Fibroblast of lung (primary cell): ENCODE results near the gene OAS1.

Experiments
- EZH2 ChIP-seq: IDR thresholded peaks from 2 replicates; pipeline ENCODE4 v1.5.1; 2012; ENCODE audit warnings: low read length, control low read depth, mild to moderate bottlenecking; ENCODE audit errors: missing control alignments
- TF ChIP-seq, protein P1 (sequence below), 2 donors: IDR thresholded peaks in 1 of 2; conservative IDR thresholded peaks in 1 of 2; 1 replicate in 1 of 2; 2 replicates in 1 of 2; pipeline ENCODE4 v1.5.1; 2011 to 2012; ENCODE audit warnings: low read length in 2 of 2, control low read depth in 1 of 2, inconsistent platforms in 1 of 2, low read depth in 1 of 2, mild to moderate bottlenecking in 1 of 2

DNA sequence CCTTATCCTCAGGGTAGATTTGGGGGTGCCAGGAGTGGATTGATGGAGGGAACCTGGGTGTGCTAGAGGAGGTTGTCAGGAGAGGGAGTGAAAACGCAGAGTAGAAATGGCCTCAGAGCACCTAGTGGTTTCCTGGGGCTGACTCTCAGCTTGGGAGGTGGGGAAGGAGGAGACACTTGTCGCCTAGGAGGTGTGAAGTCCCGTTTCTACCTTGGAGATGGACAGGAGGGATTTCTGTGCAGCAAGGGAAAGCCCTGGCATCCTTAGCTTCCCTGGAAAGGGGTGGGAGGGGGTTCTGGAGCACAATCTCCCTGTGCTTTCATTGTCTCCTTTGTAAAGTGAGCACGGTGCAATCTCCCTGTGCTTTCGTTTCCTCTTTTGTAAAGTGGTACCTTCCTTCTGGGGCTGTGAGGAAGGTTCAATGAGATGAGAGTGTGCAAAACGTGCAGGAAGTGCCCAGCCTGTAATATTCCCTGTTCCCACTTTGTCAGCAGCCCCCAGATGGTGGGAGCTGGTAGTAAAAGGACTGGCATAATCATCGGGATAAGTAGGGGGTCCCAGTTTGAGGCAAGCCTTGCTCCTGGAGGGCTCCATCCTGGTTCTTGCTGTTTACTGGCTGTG lies 33.1 kb downstream of the OAS1 start:
- TF ChIP-seq, protein P1, sequence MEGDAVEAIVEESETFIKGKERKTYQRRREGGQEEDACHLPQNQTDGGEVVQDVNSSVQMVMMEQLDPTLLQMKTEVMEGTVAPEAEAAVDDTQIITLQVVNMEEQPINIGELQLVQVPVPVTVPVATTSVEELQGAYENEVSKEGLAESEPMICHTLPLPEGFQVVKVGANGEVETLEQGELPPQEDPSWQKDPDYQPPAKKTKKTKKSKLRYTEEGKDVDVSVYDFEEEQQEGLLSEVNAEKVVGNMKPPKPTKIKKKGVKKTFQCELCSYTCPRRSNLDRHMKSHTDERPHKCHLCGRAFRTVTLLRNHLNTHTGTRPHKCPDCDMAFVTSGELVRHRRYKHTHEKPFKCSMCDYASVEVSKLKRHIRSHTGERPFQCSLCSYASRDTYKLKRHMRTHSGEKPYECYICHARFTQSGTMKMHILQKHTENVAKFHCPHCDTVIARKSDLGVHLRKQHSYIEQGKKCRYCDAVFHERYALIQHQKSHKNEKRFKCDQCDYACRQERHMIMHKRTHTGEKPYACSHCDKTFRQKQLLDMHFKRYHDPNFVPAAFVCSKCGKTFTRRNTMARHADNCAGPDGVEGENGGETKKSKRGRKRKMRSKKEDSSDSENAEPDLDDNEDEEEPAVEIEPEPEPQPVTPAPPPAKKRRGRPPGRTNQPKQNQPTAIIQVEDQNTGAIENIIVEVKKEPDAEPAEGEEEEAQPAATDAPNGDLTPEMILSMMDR (conservative IDR thresholded peaks at IDR 0.05 in 1 of 2, IDR thresholded peaks at IDR 0.05 in 1 of 2; ENCODE audit: low read depth in 1 of 2, low read length in 2 of 2): no peak
- TF ChIP-seq EZH2: no peak
